Kidney epithelial cell (primary cell): Measurements from ENCODE around the gene ELF2. TPM values are rescaled to one million over a fixed set of nuclear protein-coding genes. Genes with fewer than 3 reads are reported as not detected.

Experiments
- DNase-seq: peaks from one replicate; pipeline ENCODE4 v3.0.0-alpha.2; 2010; ENCODE audit warnings: low read depth
- H3K27me3 ChIP-seq: 2 replicates; pipeline ENCODE4 v1.6.0; 2011; ENCODE audit warnings: low read length; ENCODE audit not compliant: control insufficient read depth, insufficient read depth
- H3K36me3 ChIP-seq: 2 replicates; pipeline ENCODE4 v1.5.1; 2011; ENCODE audit warnings: low read length; ENCODE audit not compliant: control insufficient read depth, insufficient read depth
- H3K4me3 ChIP-seq: 2 replicates; pipeline ENCODE4 v1.5.1; 2011; ENCODE audit warnings: low read depth, mild to moderate bottlenecking, control low read depth, low read length
- total RNA-seq: library from RNA; depleted of rRNA; stranded (reverse); fragments of >200 nt; gene quantifications from 2 replicates; pipeline ENCODE4 v1.2.3, GENCODE V29; 2015
- TF ChIP-seq, protein P1 (sequence below): IDR thresholded peaks from 2 replicates; pipeline ENCODE4 v1.5.1; 2011; ENCODE audit warnings: mild to moderate bottlenecking, moderate library complexity, low read length, control low read depth, inconsistent platforms; ENCODE audit not compliant: insufficient read depth, poor library complexity, severe bottlenecking

The ELF2 gene
- total RNA-seq, 1 donor from 2014 or later, result 14.3 TPM

DNA sequence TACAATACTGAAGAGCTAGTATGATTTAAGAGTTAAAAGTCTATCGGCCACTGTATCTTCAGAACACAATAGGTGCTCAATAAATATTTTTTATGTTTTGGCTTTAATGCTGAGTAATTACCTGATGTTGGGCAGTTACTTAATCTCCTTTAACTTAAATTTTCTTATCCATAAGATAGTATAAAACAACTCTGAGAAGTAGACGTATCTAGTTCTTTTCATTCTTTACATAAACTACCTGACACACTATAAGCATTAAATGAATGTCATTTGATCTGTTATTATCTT, 22.9 kb downstream of the ELF2 start:
- no peaks in the 10 kb centered on the region for H3K36me3 ChIP-seq
- DNase-seq, result no peak
- H3K4me3 ChIP-seq, result no peak overlapping the region
- H3K27me3 ChIP-seq, result no peaks in the 10 kb centered on the region
- TF ChIP-seq, protein P1, sequence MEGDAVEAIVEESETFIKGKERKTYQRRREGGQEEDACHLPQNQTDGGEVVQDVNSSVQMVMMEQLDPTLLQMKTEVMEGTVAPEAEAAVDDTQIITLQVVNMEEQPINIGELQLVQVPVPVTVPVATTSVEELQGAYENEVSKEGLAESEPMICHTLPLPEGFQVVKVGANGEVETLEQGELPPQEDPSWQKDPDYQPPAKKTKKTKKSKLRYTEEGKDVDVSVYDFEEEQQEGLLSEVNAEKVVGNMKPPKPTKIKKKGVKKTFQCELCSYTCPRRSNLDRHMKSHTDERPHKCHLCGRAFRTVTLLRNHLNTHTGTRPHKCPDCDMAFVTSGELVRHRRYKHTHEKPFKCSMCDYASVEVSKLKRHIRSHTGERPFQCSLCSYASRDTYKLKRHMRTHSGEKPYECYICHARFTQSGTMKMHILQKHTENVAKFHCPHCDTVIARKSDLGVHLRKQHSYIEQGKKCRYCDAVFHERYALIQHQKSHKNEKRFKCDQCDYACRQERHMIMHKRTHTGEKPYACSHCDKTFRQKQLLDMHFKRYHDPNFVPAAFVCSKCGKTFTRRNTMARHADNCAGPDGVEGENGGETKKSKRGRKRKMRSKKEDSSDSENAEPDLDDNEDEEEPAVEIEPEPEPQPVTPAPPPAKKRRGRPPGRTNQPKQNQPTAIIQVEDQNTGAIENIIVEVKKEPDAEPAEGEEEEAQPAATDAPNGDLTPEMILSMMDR, result no peak

DNA sequence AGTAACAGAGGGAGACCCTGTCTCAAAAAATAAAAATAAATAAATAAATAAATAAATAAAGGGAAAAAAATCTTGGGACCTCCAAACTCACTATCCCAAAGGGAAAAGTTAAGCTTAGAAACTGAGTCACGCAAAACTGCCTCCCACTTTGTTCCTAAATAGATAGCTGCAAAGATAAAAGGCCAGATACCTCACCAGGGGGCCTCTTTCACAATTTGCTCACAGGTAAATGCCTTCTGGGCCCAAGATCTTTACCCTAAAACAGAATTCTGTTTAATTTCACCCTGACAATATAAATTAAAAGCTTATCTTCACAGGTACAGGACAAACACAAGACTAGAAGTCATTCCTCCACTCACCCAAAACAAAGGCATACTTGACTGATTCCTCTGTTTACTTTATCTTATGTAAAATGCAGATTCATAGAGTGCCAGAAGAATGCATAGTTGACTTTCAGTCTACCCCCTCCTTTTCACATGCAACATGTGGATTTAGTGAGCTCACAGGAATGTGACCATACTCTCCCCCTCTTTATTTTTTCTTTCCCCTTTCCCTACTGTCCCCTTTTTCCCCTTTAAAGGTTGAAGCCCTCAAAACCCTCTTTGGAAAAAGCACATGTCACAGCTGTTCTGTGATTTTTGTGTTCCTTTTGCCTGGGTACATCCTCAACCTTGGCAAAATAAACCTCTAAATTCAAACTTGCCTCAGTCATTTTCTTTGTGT, 23.4 kb downstream of the ELF2 start:
- Histone ChIP-seq H3K27me3 (no peaks in the 10 kb centered on the region), H3K4me3 (no peak overlapping the region), H3K36me3 (no peaks in the 10 kb centered on the region)
- TF ChIP-seq, protein P1, result no peak
- no peak for DNase-seq

DNA sequence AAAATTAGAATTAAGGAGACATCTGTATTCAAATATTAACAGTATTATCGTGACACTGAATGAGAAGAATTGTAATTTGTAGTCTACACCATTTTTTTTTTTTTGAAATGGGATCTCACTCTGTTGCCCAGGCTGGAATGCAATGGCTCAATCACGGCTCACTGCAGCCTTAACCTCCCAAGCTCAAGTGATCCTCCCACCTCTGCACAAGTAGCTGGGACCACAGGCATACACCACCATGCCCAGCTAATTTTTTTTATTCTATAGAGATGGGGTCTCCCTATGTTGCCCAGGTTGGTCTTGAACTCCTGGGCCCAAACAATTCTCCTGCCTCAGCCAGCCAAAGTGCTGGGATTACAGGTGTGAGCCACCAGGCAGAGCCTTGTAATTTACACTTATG, 24.8 kb downstream of the ELF2 start:
- no peaks in the 10 kb centered on the region for H3K27me3 ChIP-seq
- no peak for DNase-seq
- H3K36me3 ChIP-seq, result no peaks in the 10 kb centered on the region
- TF ChIP-seq, protein P1, result no peak
- H3K4me3 ChIP-seq, result no peak overlapping the region

DNA sequence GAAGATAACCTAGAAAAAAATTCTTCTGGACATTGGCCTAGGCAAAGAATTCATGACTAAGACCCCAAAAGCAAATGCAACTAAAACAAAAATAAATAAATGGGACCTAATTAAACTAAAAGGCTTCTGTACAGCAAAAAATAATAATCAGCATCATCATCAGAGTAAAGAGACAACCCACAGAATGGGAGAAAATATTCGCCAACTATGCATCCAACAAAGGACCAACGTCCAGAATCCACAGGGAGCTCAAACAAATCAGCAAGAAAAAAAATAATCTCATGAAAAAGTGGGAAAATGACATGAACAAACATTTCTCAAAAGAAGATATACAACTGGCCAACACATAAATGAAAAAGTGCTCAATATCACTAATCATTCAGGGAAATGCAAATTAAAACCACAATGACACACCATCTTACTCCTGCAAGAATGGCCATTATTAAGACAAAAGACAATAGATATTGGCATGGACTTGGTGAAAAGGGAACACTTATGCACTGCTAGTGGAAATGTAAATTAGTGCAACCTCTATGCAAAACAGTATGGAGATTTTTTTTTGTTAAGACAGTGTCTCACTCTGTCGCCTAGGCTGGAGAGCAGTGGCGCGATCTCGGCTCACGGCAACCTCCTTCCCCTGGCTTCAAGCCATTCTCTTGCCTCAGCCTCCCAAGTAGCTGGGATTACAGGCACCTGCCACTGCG, 29.9 kb downstream of the ELF2 start:
- DNase-seq, result no peak

DNA sequence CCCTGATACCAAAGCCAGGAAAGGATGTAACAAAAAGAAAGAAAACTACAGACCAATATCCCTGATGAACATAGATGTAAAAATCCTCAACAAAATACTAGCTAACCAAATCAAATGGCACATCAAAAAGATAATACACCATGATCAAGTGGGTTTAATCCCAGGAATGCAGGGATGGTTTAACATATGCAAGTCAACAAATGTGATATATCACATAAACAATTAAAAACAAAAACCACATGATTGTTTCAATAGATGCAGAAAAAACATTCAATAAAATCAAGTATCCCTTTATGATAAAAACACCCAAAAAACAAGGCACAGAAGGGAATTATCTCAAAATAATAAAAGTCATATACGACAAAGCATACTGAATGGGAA, 31.5 kb downstream of the ELF2 start:
- Histone ChIP-seq H3K4me3 (no peak overlapping the region), H3K27me3 (no peaks in the 10 kb centered on the region), H3K36me3 (no peaks in the 10 kb centered on the region)
- DNase-seq, result no peak
- TF ChIP-seq, protein P1, result no peak

More for the DNA sequence above, 29.9 kb downstream of the ELF2 start:
- Histone ChIP-seq H3K4me3 (no peak overlapping the region), H3K27me3 (no peaks in the 10 kb centered on the region), H3K36me3 (no peaks in the 10 kb centered on the region)
- TF ChIP-seq, protein P1, result no peak
